K562 (cell line): ENCODE measurements around the gene GATB. TPM values are rescaled to one million over a fixed set of nuclear protein-coding genes. Genes with fewer than 3 reads are reported as not detected.

ENCODE experiments used
- CBX3 ChIP-seq, 2 experiments: IDR thresholded peaks; 1 replicate in 1 of 2; 2 replicates in 1 of 2; pipeline ENCODE4 v1.6.1; 2012; ENCODE audit warnings: inconsistent platforms in 2 of 2, low read length in 2 of 2, borderline replicate concordance in 1 of 2, control low read depth in 1 of 2
- ELF1 ChIP-seq: fragments of 200-800 bp; sonication (Bioruptor generic); IDR thresholded peaks from 2 replicates; pipeline ENCODE4 v1.6.1; 2016; ENCODE audit warnings: missing genetic modification characterization, missing compliant biosample characterization
- FOSL1 ChIP-seq: fragments of 200-800 bp; sonication (Bioruptor generic); conservative IDR thresholded peaks from 2 replicates; pipeline ENCODE4 v1.6.1; 2016; ENCODE audit warnings: missing genetic modification characterization, missing compliant biosample characterization
- HDAC2 ChIP-seq: fragments of 450-650 bp; IDR thresholded peaks from 2 replicates; pipeline ENCODE4 v1.6.1; 2016; ENCODE audit warnings: mild to moderate bottlenecking
- HNRNPH1 ChIP-seq: fragments of 200-400 bp; formaldehyde crosslinking; optimal IDR thresholded peaks from 2 replicates; pipeline ENCODE3; 2017; ENCODE audit warnings: low read depth, mild to moderate bottlenecking, low read length, moderate library complexity
- ILK ChIP-seq: fragments of 450-650 bp; IDR thresholded peaks from 2 replicates; pipeline ENCODE4 v1.6.1; 2016; ENCODE audit warnings: missing genetic modification characterization, low read depth, mild to moderate bottlenecking, missing compliant biosample characterization, moderate library complexity, borderline replicate concordance
- IRF9 ChIP-seq: fragments of 450-650 bp; IDR thresholded peaks from 2 replicates; pipeline ENCODE4 v1.6.1; 2016; ENCODE audit warnings: missing biosample characterization, missing genetic modification characterization
- KLF1 ChIP-seq: fragments of 450-650 bp; IDR thresholded peaks from 2 replicates; pipeline ENCODE4 v1.6.1; 2016; ENCODE audit warnings: missing genetic modification characterization, missing compliant biosample characterization
- MYNN ChIP-seq, 2 experiments: sonication (generic); formaldehyde crosslinking in 1 of 2; IDR thresholded peaks; 2 replicates each; pipeline versions ENCODE4 v1.5.0 to v1.6.1; 2016 to 2020; ENCODE audit warnings: antibody characterized with exemption in 1 of 2, missing genetic modification reagents in 1 of 2
- NFXL1 ChIP-seq: fragments of 450-650 bp; formaldehyde crosslinking; IDR thresholded peaks from 2 replicates; pipeline ENCODE4 v1.4.0; 2021; ENCODE audit warnings: mild to moderate bottlenecking
- NONO ChIP-seq, 2 experiments: fragments of 200-400 bp in 1 of 2; fragments of 450-650 bp in 1 of 2; formaldehyde crosslinking in 1 of 2; IDR thresholded peaks; 2 replicates each; pipeline ENCODE4 v1.6.1; 2017; ENCODE audit warnings: low read depth in 2 of 2, mild to moderate bottlenecking in 2 of 2, moderate library complexity in 2 of 2, low read length in 1 of 2
- PML ChIP-seq: IDR thresholded peaks from 2 replicates; pipeline ENCODE4 v1.6.1; 2012; ENCODE audit warnings: low read length, inconsistent platforms
- RBM39 ChIP-seq: fragments of 200-400 bp; formaldehyde crosslinking; optimal IDR thresholded peaks from 2 replicates; pipeline ENCODE3; 2018; ENCODE audit warnings: low read depth, low read length
- RREB1 ChIP-seq: fragments of 250-450 bp; sonication (Bioruptor Pico); IDR thresholded peaks from 2 replicates; pipeline ENCODE4 v1.4.0; 2020
- SIN3A ChIP-seq, 2 experiments: fragments of 150-350 bp in 1 of 2; IDR thresholded peaks; 2 replicates each; pipeline ENCODE4 v1.6.1; 2011 to 2016; ENCODE audit warnings: borderline replicate concordance in 2 of 2, low read depth in 2 of 2, low read length in 2 of 2, mild to moderate bottlenecking in 2 of 2, moderate library complexity in 2 of 2; ENCODE audit not compliant: control insufficient read depth in 1 of 2
- SIX5 ChIP-seq, 2 experiments: IDR thresholded peaks; 2 replicates each; pipeline ENCODE4 v1.6.1; 2011; ENCODE audit warnings: low read length in 2 of 2, borderline replicate concordance in 1 of 2, low read depth in 1 of 2, mild to moderate bottlenecking in 1 of 2, moderate library complexity in 1 of 2; ENCODE audit not compliant: insufficient read depth in 1 of 2
- TRIM28 ChIP-seq: fragments of 450-650 bp; IDR thresholded peaks from 2 replicates; pipeline ENCODE4 v1.6.1; 2017
- USF2 ChIP-seq: sonication (generic); formaldehyde crosslinking; IDR thresholded peaks from 2 replicates; pipeline ENCODE4 v1.5.0; 2020; ENCODE audit warnings: missing genetic modification reagents
- ZFX ChIP-seq: sonication (generic); formaldehyde crosslinking; IDR thresholded peaks from 2 replicates; pipeline ENCODE4 v1.8.0; 2022; ENCODE audit warnings: mild to moderate bottlenecking, missing genetic modification reagents, moderate library complexity
- ZNF583 ChIP-seq: fragments of 250-450 bp; sonication (Bioruptor Pico); IDR thresholded peaks from 2 replicates; pipeline ENCODE4 v1.4.0; 2020
- polyA plus RNA-seq, 8 experiments: library from polyadenylated mRNA; depleted of rRNA in 4 of 8; stranded (reverse) in 5 of 8; unstranded in 3 of 8; fragments of >200 nt; fragmentation: Nextera tagmentation in 2 of 8; fragmentation: Illumina TruSeq in 1 of 8; extraction: Ambion mirVana in 2 of 8; extraction: Trizol in 1 of 8; gene quantifications; 2 replicates each; pipeline versions ENCODE4 v1.2.1 to v1.2.3, GENCODE V29; 2011 to 2014; ENCODE audit warnings: inconsistent platforms in 1 of 8, missing spikeins in 1 of 8
- total RNA-seq, 7 experiments: library from RNA; depleted of rRNA in 6 of 7; stranded (reverse); fragments of >200 nt in 6 of 7; fragmentation: Illumina TruSeq in 2 of 7; extraction: Trizol in 2 of 7; gene quantifications; 2 replicates each; pipeline versions ENCODE4 v1.2.1 to v1.2.3, GENCODE V29; 2011 to 2021; ENCODE audit warnings: low replicate concordance in 1 of 7

GATB gene
- total and polyA plus RNA-seq, 9 of the 15 experiments (the other 6 are each of a cell fraction or from before 2014, with no cell fraction given) = 15.3 to 31.8 (median 26.2) TPM

- no peak for TF ChIP-seq IRF9 (tag)
- peak; percentile 91 to 92 for TF ChIP-seq SIX5 (IDR thresholded peaks at IDR 0.05; ENCODE audit: borderline replicate concordance in 1 of 2, insufficient read depth in 1 of 2, low read depth in 1 of 2, low read length in 2 of 2)
- no peak for TF ChIP-seq TRIM28
- TF ChIP-seq ZFX = no peak
- TF ChIP-seq ELF1 (tag) = peak; percentile 68
- no peak for TF ChIP-seq RBM39
- peak; percentile 69 for TF ChIP-seq FOSL1
- TF ChIP-seq MYNN (IDR thresholded peaks at IDR 0.05) = 0 out of 2 replicates have a peak, but pooled peaks have one; percentile 13
- no peak for TF ChIP-seq MYNN (CRISPR knock-in tag; IDR thresholded peaks at IDR 0.05)
- 0 out of 3 replicates have a peak, but pooled peaks of 1 of the 2 experiments have one; percentile 24 for TF ChIP-seq CBX3 (IDR thresholded peaks at IDR 0.05; ENCODE audit: borderline replicate concordance in 1 of 2, low read length in 2 of 2)
- TF ChIP-seq ILK (tag) = no peak
- no peak for TF ChIP-seq NFXL1 (CRISPR knock-in tag)
- no peak for TF ChIP-seq ZNF583
- no peak for TF ChIP-seq NONO (IDR thresholded peaks at IDR 0.05; ENCODE audit: low read depth in 2 of 2, low read length in 1 of 2)
- TF ChIP-seq USF2 = peak; percentile 98
- no peak for TF ChIP-seq KLF1 (tag)
- no peak for TF ChIP-seq HNRNPH1
- peak; percentile 90 to 98 for TF ChIP-seq SIN3A (IDR thresholded peaks at IDR 0.05; ENCODE audit: borderline replicate concordance in 2 of 2, control insufficient read depth in 1 of 2, low read depth in 2 of 2, low read length in 2 of 2)
- peak; percentile 67 for TF ChIP-seq PML
- TF ChIP-seq RREB1 (CRISPR knock-in tag) = no peak
- TF ChIP-seq HDAC2 = peak; percentile 96
Measured at GRCh38 chr4:151760712-151761661, at the start of gene GATB (continued).
